Stimulated activated CD8-positive, alpha-beta memory T cell treated with anti-CD3 and anti-CD28 coated beads, Interleukin-15, amount 100 ng/mL, for 48 hours (primary cell): Measurements from ENCODE around the gene ALDH18A1.
"Not testable (repeated sequence)": the region's sequence is repeated elsewhere in the genome, so short reads cannot be mapped to it uniquely, and the experiment has no call there.

Source experiments
- DNase-seq, 2 donors: peaks; one replicate each; pipeline ENCODE4 v3.0.0-alpha.2; 2020; ENCODE audit warnings: low read depth in 2 of 2

Gene ALDH18A1

GRCh38 chr10:95650232-95650631, 6.3 kb downstream of the ALDH18A1 start:
- DNase-seq, result no peak

- DNase-seq, result no peak
These were observed 8.4 kb downstream of the ALDH18A1 start for GRCh38 chr10:95648138-95648537.

- DNase-seq, result no peak
These were observed 10.4 kb downstream of the ALDH18A1 start for GRCh38 chr10:95646160-95646559.

GRCh38 chr10:95644901-95645300, 11.6 kb downstream of the ALDH18A1 start:
- DNase-seq, result no peak

GRCh38 chr10:95640891-95641315, 15.6 kb downstream of the ALDH18A1 start:
- DNase-seq, result no peak

GRCh38 chr10:95637911-95638310, 18.6 kb downstream of the ALDH18A1 start:
- no peak for DNase-seq

GRCh38 chr10:95637140-95637539, 19.4 kb downstream of the ALDH18A1 start:
- no peak for DNase-seq

- no peak for DNase-seq
These were observed 21.2 kb downstream of the ALDH18A1 start for GRCh38 chr10:95635319-95635733.

GRCh38 chr10:95628786-95629185, 27.7 kb downstream of the ALDH18A1 start:
- no peak for DNase-seq

GRCh38 chr10:95626500-95626899, 30.0 kb downstream of the ALDH18A1 start:
- no peak for DNase-seq

- not testable (repeated sequence) for DNase-seq
These were observed 36.1 kb downstream of the ALDH18A1 start for GRCh38 chr10:95620415-95620814.

GRCh38 chr10:95618101-95618500, 38.4 kb downstream of the ALDH18A1 start:
- DNase-seq, result no peak

GRCh38 chr10:95616446-95616845, 40.1 kb downstream of the ALDH18A1 start:
- no peak for DNase-seq

GRCh38 chr10:95613330-95613729, 43.2 kb downstream of the ALDH18A1 start:
- no peak for DNase-seq

GRCh38 chr10:95610727-95611126, 45.8 kb downstream of the ALDH18A1 start:
- DNase-seq, result no peak

GRCh38 chr10:95606922-95607321, 49.6 kb downstream of the ALDH18A1 start:
- DNase-seq, result no peak

GRCh38 chr10:95605163-95605562, 51.3 kb downstream of the ALDH18A1 start:
- no peak for DNase-seq

- DNase-seq, result no peak
These were observed 51.9 kb downstream of the ALDH18A1 start for GRCh38 chr10:95604630-95605029.

- DNase-seq, result no peak
These were observed 54.1 kb downstream of the ALDH18A1 start for GRCh38 chr10:95602382-95602781.

- peak; percentile 8 to 16 for DNase-seq
These were observed 55.3 kb downstream of the ALDH18A1 start for GRCh38 chr10:95601116-95601719.

GRCh38 chr10:95600158-95600557, 56.4 kb downstream of the ALDH18A1 start:
- DNase-seq, result no peak

GRCh38 chr10:95597788-95598187, 58.7 kb downstream of the ALDH18A1 start:
- DNase-seq, result no peak

- DNase-seq, result no peak
These were observed 68.5 kb downstream of the ALDH18A1 start for GRCh38 chr10:95588025-95588424.
